H1 (cell line): ENCODE measurements around the gene CD248. TPM values are rescaled to one million over a fixed set of nuclear protein-coding genes. Genes with fewer than 3 reads are reported as not detected.

Experiments
- CTCF ChIA-PET: fragments of 300-600 bp; sonication (Branson Sonifier 250); formaldehyde crosslinking; loops from one replicate; lab custom pipeline; 2021; ENCODE audit not compliant: partially characterized antibody; lab: Charles Lee
- POLR2A ChIA-PET: fragments of 300-600 bp; sonication (Branson Sonifier 250); formaldehyde crosslinking; loops from one replicate; lab custom pipeline; 2021; ENCODE audit warnings: inconsistent platforms; ENCODE audit not compliant: partially characterized antibody; lab: Charles Lee
- DNase-seq, 2 experiments: peaks; one replicate each; pipeline versions ENCODE4 v3.0.0 to v3.0.0-alpha.2; 2010 to 2022; ENCODE audit warnings: low spot score in 2 of 2, low read depth in 1 of 2, mixed read lengths in 1 of 2
- FAIRE-seq: peaks from 2 replicates; lab custom pipeline; 2011; peaks lifted over from hg19 to GRCh38; lab: Jason Lieb, UNC
- H2AFZ ChIP-seq: 2 replicates; pipeline ENCODE4 v1.8.1; 2012; ENCODE audit warnings: low read length, inconsistent platforms
- H2AK5ac ChIP-seq: 2 replicates; pipeline ENCODE4 v1.6.1; 2013; ENCODE audit warnings: low read depth, low read length
- H2BK120ac ChIP-seq: replicated peaks from 2 replicates; pipeline ENCODE3; 2013; ENCODE audit warnings: low read depth, low read length, inconsistent platforms
- H2BK12ac ChIP-seq: 2 replicates; pipeline ENCODE4 v1.6.1; 2013; ENCODE audit warnings: low read depth, low read length
- H2BK15ac ChIP-seq: 2 replicates; pipeline ENCODE4 v1.6.1; 2013; ENCODE audit warnings: low read length
- H2BK20ac ChIP-seq: 2 replicates; pipeline ENCODE4 v1.6.1; 2013; ENCODE audit warnings: low read length
- H2BK5ac ChIP-seq: 2 replicates; pipeline ENCODE4 v1.6.1; 2013; ENCODE audit warnings: low read depth, low read length
- H3K14ac ChIP-seq: 2 replicates; pipeline ENCODE4 v1.6.1; 2013; ENCODE audit warnings: inconsistent platforms; ENCODE audit not compliant: insufficient read length
- H3K18ac ChIP-seq: 2 replicates; pipeline ENCODE4 v1.6.1; 2013; ENCODE audit warnings: low read length; ENCODE audit errors: extremely low read depth
- H3K23ac ChIP-seq: 2 replicates; pipeline ENCODE4 v1.6.1; 2013; ENCODE audit warnings: inconsistent platforms; ENCODE audit not compliant: insufficient read length
- H3K23me2 ChIP-seq: 2 replicates; pipeline ENCODE4 v1.6.1; 2013; ENCODE audit warnings: low read depth, low read length
- H3K27ac ChIP-seq: 2 replicates; pipeline ENCODE4 v1.6.1; 2011; ENCODE audit warnings: low read depth, low read length, inconsistent platforms
- H3K27me3 ChIP-seq, 4 experiments: replicated peaks in 1 of 4; 1 replicate in 1 of 4; 2 replicates in 3 of 4; pipeline versions ENCODE4 v1.6.1 to v1.8.1; 2011 to 2013; ENCODE audit warnings: low read length in 3 of 4, mild to moderate bottlenecking in 3 of 4, inconsistent platforms in 2 of 4, mixed read lengths in 2 of 4, moderate library complexity in 1 of 4; ENCODE audit not compliant: control insufficient read depth in 3 of 4, insufficient read depth in 3 of 4; ENCODE audit errors: extremely low read depth in 1 of 4
- H3K36me3 ChIP-seq, 4 experiments: 2 replicates each; pipeline versions ENCODE4 v1.6.1 to v1.8.1; 2011 to 2013; ENCODE audit warnings: mild to moderate bottlenecking in 4 of 4, low read length in 3 of 4, moderate library complexity in 2 of 4, control low read depth in 1 of 4, inconsistent platforms in 1 of 4; ENCODE audit not compliant: insufficient read depth in 4 of 4, control insufficient read depth in 2 of 4
- H3K4ac ChIP-seq: replicated peaks from 2 replicates; pipeline ENCODE3; 2013; ENCODE audit warnings: low read length, low read depth, mixed read lengths, inconsistent platforms; ENCODE audit not compliant: insufficient read length
- H3K4me1 ChIP-seq, 4 experiments: replicated peaks in 1 of 4; 1 replicate in 1 of 4; 2 replicates in 3 of 4; pipeline versions ENCODE4 v1.6.1 to v1.8.1; 2011 to 2013; ENCODE audit warnings: low read length in 3 of 4, inconsistent platforms in 2 of 4, mixed read lengths in 1 of 4; ENCODE audit not compliant: insufficient read depth in 4 of 4, control insufficient read depth in 3 of 4
- H3K4me2 ChIP-seq, 2 experiments: 2 replicates each; pipeline versions ENCODE4 v1.6.1 to v1.8.1; 2011 to 2013; ENCODE audit warnings: low read depth in 2 of 2, low read length in 2 of 2, control low read depth in 1 of 2, inconsistent platforms in 1 of 2, mild to moderate bottlenecking in 1 of 2; ENCODE audit not compliant: insufficient read depth in 1 of 2
- H3K4me3 ChIP-seq, 4 experiments: fragments of 200-600, 300-600 bp in 1 of 4; sonication (generic), shearing (Covaris generic), sonication (Bioruptor Twin) in 1 of 4; 2 replicates each; pipeline versions ENCODE4 v1.5.1 to v1.8.1; 2011 to 2016; ENCODE audit warnings: low read length in 4 of 4, low read depth in 3 of 4, control low read depth in 2 of 4, inconsistent platforms in 2 of 4, mild to moderate bottlenecking in 2 of 4, mixed read lengths in 1 of 4, moderate library complexity in 1 of 4; ENCODE audit not compliant: insufficient read depth in 2 of 4; ENCODE audit errors: extremely low read depth in 1 of 4
- H3K56ac ChIP-seq: replicated peaks from 2 replicates; pipeline ENCODE3; 2013; ENCODE audit warnings: low read depth, mild to moderate bottlenecking, mixed read lengths, low read length, inconsistent platforms; ENCODE audit not compliant: insufficient read length
- H3K79me1 ChIP-seq: 2 replicates; pipeline ENCODE4 v1.6.1; 2013; ENCODE audit warnings: low read depth, low read length, control low read depth
- H3K79me2 ChIP-seq, 2 experiments: 2 replicates each; pipeline versions ENCODE4 v1.6.1 to v1.8.1; 2012 to 2013; ENCODE audit warnings: low read length in 2 of 2, mild to moderate bottlenecking in 2 of 2, inconsistent platforms in 1 of 2; ENCODE audit not compliant: insufficient read depth in 2 of 2, control insufficient read depth in 1 of 2
- H3K9ac ChIP-seq, 4 experiments: replicated peaks in 1 of 4; 1 replicate in 1 of 4; 2 replicates in 3 of 4; pipeline versions ENCODE4 v1.6.1 to v1.8.1; 2011 to 2013; ENCODE audit warnings: low read depth in 3 of 4, low read length in 3 of 4, control low read depth in 2 of 4, mild to moderate bottlenecking in 2 of 4, moderate library complexity in 2 of 4, inconsistent platforms in 1 of 4; ENCODE audit errors: extremely low read depth in 1 of 4
- H3K9me3 ChIP-seq, 2 experiments: 2 replicates each; pipeline versions ENCODE4 v1.6.1 to v1.8.1; 2012 to 2013; ENCODE audit warnings: mild to moderate bottlenecking in 2 of 2, moderate library complexity in 2 of 2, control low read depth in 1 of 2, inconsistent platforms in 1 of 2, low read depth in 1 of 2, low read length in 1 of 2, mixed read lengths in 1 of 2; ENCODE audit not compliant: insufficient read depth in 2 of 2
- H4K20me1 ChIP-seq, 2 experiments: replicated peaks in 1 of 2; 2 replicates each; pipeline versions ENCODE3 to v1.8.1; 2011 to 2013; ENCODE audit warnings: inconsistent platforms in 2 of 2, low read length in 2 of 2, mild to moderate bottlenecking in 1 of 2; ENCODE audit not compliant: insufficient read depth in 2 of 2, control insufficient read depth in 1 of 2
- H4K5ac ChIP-seq: 2 replicates; pipeline ENCODE4 v1.6.1; 2013; ENCODE audit warnings: low read length, low read depth, mixed read lengths, inconsistent platforms; ENCODE audit not compliant: insufficient read length
- H4K8ac ChIP-seq: 2 replicates; pipeline ENCODE4 v1.8.0; 2013; ENCODE audit warnings: mild to moderate bottlenecking, moderate library complexity, low read length, inconsistent platforms; ENCODE audit not compliant: insufficient read depth; ENCODE audit errors: extremely low read depth
- H4K91ac ChIP-seq: replicated peaks from 2 replicates; pipeline ENCODE3; 2013; ENCODE audit warnings: low read length, mixed read lengths, inconsistent platforms; ENCODE audit not compliant: insufficient read length
- CBX8 ChIP-seq: fragments of 300-800, 300-1000 bp; sonication (generic); IDR thresholded peaks from 2 replicates; pipeline ENCODE4 v1.7.1; 2016; ENCODE audit warnings: low read depth, low read length, borderline replicate concordance
- EZH2 ChIP-seq: fragments of 200-600 bp; sonication (generic); IDR thresholded peaks from 2 replicates; pipeline ENCODE4 v1.7.1; 2012; ENCODE audit warnings: low read depth, mild to moderate bottlenecking, moderate library complexity, low read length, inconsistent platforms; ENCODE audit not compliant: severe bottlenecking
- PHF8 ChIP-seq: fragments of 200-600 bp; sonication (generic); conservative IDR thresholded peaks from 2 replicates; pipeline ENCODE4 v1.7.1; 2012; ENCODE audit warnings: low read depth, mild to moderate bottlenecking, inconsistent platforms, low read length, moderate library complexity
- POLR2A ChIP-seq, 2 experiments: IDR thresholded peaks; 1 replicate in 1 of 2; 2 replicates in 1 of 2; pipeline ENCODE4 v1.6.1; 2011; ENCODE audit warnings: low read depth in 2 of 2, low read length in 2 of 2, mild to moderate bottlenecking in 2 of 2; ENCODE audit errors: control extremely low read depth in 1 of 2
- SIX5 ChIP-seq: IDR thresholded peaks from 2 replicates; pipeline ENCODE4 v1.6.1; 2011; ENCODE audit warnings: mild to moderate bottlenecking, low read depth, low read length
- WGBS, 2 experiments: shearing (Covaris generic) in 1 of 2; methylation state at CpG; one replicate each; pipeline versions ENCODE4 v1.1.6 to v1.1.7; 2013 to 2015; ENCODE audit warnings: low lambda C conversion rate in 2 of 2, mixed read lengths in 2 of 2, inconsistent platforms in 1 of 2, low coverage in 1 of 2, missing lambda C conversion rate in 1 of 2; ENCODE audit not compliant: insufficient replicate concordance in 2 of 2, insufficient coverage in 1 of 2, insufficient read length in 1 of 2; ENCODE audit errors: extremely low coverage in 1 of 2, missing lambda C conversion rate in 1 of 2; 5-methylcytosine and 5-hydroxymethylcytosine counted together
- polyA plus RNA-seq, 7 experiments: library from polyadenylated mRNA; depleted of rRNA in 3 of 7; stranded (reverse) in 5 of 7; unstranded in 2 of 7; fragments of >200 nt in 5 of 7; fragments of 200-250 nt in 2 of 7; gene quantifications; 1 replicate in 5 of 7; 2 replicates in 1 of 7; 4 replicates in 1 of 7; pipeline versions ENCODE4 v1.2.1 to v1.2.3, GENCODE V29; 2011 to 2013; ENCODE audit warnings: missing spikeins in 2 of 7, mixed read lengths in 2 of 7
- total RNA-seq: library from RNA; stranded (reverse); fragmentation: NEBNext Ultra II Directional; extraction: Animal tissue kit (Norgen Biotek cat#: 25700); gene quantifications from 2 replicates; pipeline ENCODE4 v1.2.1, GENCODE V29; 2021

CD248 gene
- total and polyA plus RNA-seq, 2 of the 8 experiments (the other 6 are each of a cell fraction or from before 2014, with no cell fraction given), result 2.7 to 3.9 TPM

- Histone ChIP-seq H3K23me2 (no peaks in the 10 kb centered on the region), H3K23ac (no peak overlapping the region), H3K18ac (no peak overlapping the region), H3K79me2 (no peaks in the 10 kb centered on the region), H4K8ac (no peak overlapping the region), H3K9ac (no peak overlapping the region), H2BK15ac (no peak overlapping the region), H3K4me1 (peaks cover 0 to 3% (median 0%) of the 10 kb centered on the region in 4 experiments; a peak in 1 of 7 replicates), H3K79me1 (no peaks in the 10 kb centered on the region), H2BK12ac (no peak overlapping the region), H3K14ac (no peak overlapping the region), H2BK20ac (no peak overlapping the region), H3K9me3 (no peaks in the 10 kb centered on the region), H3K4me2 (no peak overlapping the region), H4K91ac (no peak overlapping the region), H3K27ac (no peak overlapping the region), H3K36me3 (peaks cover 24 to 43% (median 41%) of the 10 kb centered on the region in 4 experiments), H4K20me1 (peaks cover 3 to 21% of the 10 kb centered on the region in 2 experiments), H3K4me3 (no peak overlapping the region), H3K56ac (no peak overlapping the region), H2BK5ac (no peak overlapping the region), H4K5ac (no peak overlapping the region), H2AK5ac (no peak overlapping the region), H2AFZ (no peak overlapping the region), H3K4ac (no peak overlapping the region), H3K27me3 (no peaks in the 10 kb centered on the region), H2BK120ac (no peak overlapping the region)
- DNase-seq (no peak), FAIRE-seq (no peak)
- WGBS, 2 experiments, result 88% methylated on average over 9 of the region's 9 CpGs; no CpG with 5 or more reads in 1 of the 2 experiments
- CTCF ChIA-PET, result interaction anchor here (0.8 to 4.4 kb wide), 14 partner anchors 11 to 519 kb away, joined by 3 to 39 read pairs (median 5); partner anchors contain the start of genes NPAS4 and RIN1
- POLR2A ChIA-PET, result interaction anchor here (0.7 to 28.7 kb wide), 9 partner anchors 6 to 361 kb away, joined by 3 to 487 read pairs (median 4); partner anchors contain the start of genes B4GAT1, BRMS1, CD248 and RIN1
- no peak for TF ChIP-seq PHF8
- no peak for TF ChIP-seq CBX8
- no peak for TF ChIP-seq SIX5
- TF ChIP-seq EZH2, result no peak
- peak in 1 of 2 experiments; percentile 16; a peak in 2 of 3 replicates for TF ChIP-seq POLR2A (IDR thresholded peaks at IDR 0.05; ENCODE audit: control extremely low read depth in 1 of 2, low read depth in 2 of 2, low read length in 2 of 2)
Observed at GRCh38 chr11:66362481-66363147, 45.8 kb upstream of the CD248 start.
